MM.1S (cell line): ENCODE measurements around the gene PGRMC1.

Experiments
- EZH2 ChIP-seq: fragments of 300-600 bp; sonication (generic); optimal IDR thresholded peaks from 2 replicates; pipeline ENCODE3; 2017; ENCODE audit warnings: low read depth, mild to moderate bottlenecking, antibody characterized with exemption, low read length, mixed read lengths
- TF ChIP-seq, protein P1 (sequence below): fragments of 300-600 bp; sonication (generic); IDR thresholded peaks from 2 replicates; pipeline ENCODE4 v1.5.1; 2016; ENCODE audit warnings: antibody characterized with exemption, low read length, mixed read lengths

DNA sequence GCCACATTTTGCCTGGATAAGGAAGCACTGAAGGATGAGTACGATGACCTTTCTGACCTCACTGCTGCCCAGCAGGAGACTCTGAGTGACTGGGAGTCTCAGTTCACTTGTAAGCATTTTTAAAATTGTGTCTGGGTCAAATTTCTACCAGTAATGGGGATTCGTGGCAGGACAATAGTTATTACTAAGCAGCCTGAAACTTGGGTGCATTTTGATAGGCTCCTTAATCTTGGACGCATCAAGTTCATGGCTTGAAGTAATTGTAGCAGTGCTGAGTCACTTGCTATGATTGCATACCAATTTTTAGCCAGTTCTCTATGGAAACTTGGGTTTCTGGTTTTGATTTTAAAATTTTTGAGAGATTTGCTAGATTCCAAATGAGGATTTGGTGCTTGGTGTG is 4.3 kb downstream of the PGRMC1 start:
- TF ChIP-seq, protein P1, sequence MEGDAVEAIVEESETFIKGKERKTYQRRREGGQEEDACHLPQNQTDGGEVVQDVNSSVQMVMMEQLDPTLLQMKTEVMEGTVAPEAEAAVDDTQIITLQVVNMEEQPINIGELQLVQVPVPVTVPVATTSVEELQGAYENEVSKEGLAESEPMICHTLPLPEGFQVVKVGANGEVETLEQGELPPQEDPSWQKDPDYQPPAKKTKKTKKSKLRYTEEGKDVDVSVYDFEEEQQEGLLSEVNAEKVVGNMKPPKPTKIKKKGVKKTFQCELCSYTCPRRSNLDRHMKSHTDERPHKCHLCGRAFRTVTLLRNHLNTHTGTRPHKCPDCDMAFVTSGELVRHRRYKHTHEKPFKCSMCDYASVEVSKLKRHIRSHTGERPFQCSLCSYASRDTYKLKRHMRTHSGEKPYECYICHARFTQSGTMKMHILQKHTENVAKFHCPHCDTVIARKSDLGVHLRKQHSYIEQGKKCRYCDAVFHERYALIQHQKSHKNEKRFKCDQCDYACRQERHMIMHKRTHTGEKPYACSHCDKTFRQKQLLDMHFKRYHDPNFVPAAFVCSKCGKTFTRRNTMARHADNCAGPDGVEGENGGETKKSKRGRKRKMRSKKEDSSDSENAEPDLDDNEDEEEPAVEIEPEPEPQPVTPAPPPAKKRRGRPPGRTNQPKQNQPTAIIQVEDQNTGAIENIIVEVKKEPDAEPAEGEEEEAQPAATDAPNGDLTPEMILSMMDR: no peak
- no peak for TF ChIP-seq EZH2
